Fibroblast of lung (primary cell): ENCODE data around the gene ZNF804B. TPM values are rescaled to one million over a fixed set of nuclear protein-coding genes. Genes with fewer than 3 reads are reported as not detected.

Experiments
- DNase-seq, 2 donors: peaks; one replicate each; pipeline versions ENCODE4 v3.0.0 to v3.0.0-alpha.2; 2010; ENCODE audit warnings: low read depth in 2 of 2
- H2AFZ ChIP-seq: 2 replicates; pipeline ENCODE4 v1.5.1; 2012; ENCODE audit warnings: low read length, control low read depth, inconsistent platforms
- H3K27ac ChIP-seq: 2 replicates; pipeline ENCODE4 v1.5.1; 2011; ENCODE audit warnings: low read length, control low read depth; ENCODE audit not compliant: insufficient read depth
- H3K27me3 ChIP-seq: 2 replicates; pipeline ENCODE4 v1.5.1; 2011; ENCODE audit warnings: mild to moderate bottlenecking, low read length; ENCODE audit not compliant: control insufficient read depth, insufficient read depth
- H3K36me3 ChIP-seq: 2 replicates; pipeline ENCODE4 v1.5.1; 2011; ENCODE audit warnings: low read length; ENCODE audit not compliant: control insufficient read depth, insufficient read depth
- H3K4me1 ChIP-seq: 2 replicates; pipeline ENCODE4 v1.5.1; 2011; ENCODE audit warnings: low read length; ENCODE audit not compliant: control insufficient read depth, insufficient read depth; ENCODE audit errors: extremely low read depth
- H3K4me2 ChIP-seq: 2 replicates; pipeline ENCODE4 v1.5.1; 2011; ENCODE audit warnings: low read length, control low read depth; ENCODE audit not compliant: insufficient read depth; ENCODE audit errors: extremely low read depth
- H3K4me3 ChIP-seq, 4 experiments: fragments of 200-600 bp in 1 of 4; sonication (generic) in 1 of 4; replicated peaks in 1 of 4; 2 replicates each; pipeline ENCODE4 v1.5.1; 2011 to 2016; ENCODE audit warnings: low read length in 4 of 4, low read depth in 3 of 4, mild to moderate bottlenecking in 3 of 4, control low read depth in 2 of 4, inconsistent platforms in 1 of 4, mixed read lengths in 1 of 4; ENCODE audit not compliant: insufficient read depth in 1 of 4; ENCODE audit errors: control extremely low read depth in 1 of 4
- H3K79me2 ChIP-seq: 2 replicates; pipeline ENCODE4 v1.5.1; 2012; ENCODE audit warnings: mild to moderate bottlenecking, low read length, inconsistent platforms; ENCODE audit not compliant: control insufficient read depth, insufficient read depth
- H3K9ac ChIP-seq: 2 replicates; pipeline ENCODE4 v1.5.1; 2011; ENCODE audit warnings: mild to moderate bottlenecking, low read length, control low read depth; ENCODE audit not compliant: insufficient read depth
- H3K9me3 ChIP-seq: 2 replicates; pipeline ENCODE4 v1.5.1; 2012; ENCODE audit warnings: low read depth, low read length; ENCODE audit not compliant: control insufficient read depth, insufficient read depth
- H4K20me1 ChIP-seq: 2 replicates; pipeline ENCODE4 v1.5.1; 2011; ENCODE audit warnings: low read length; ENCODE audit not compliant: control insufficient read depth, insufficient read depth; ENCODE audit errors: extremely low read depth
- EZH2 ChIP-seq: IDR thresholded peaks from 2 replicates; pipeline ENCODE4 v1.5.1; 2012; ENCODE audit warnings: low read length, control low read depth, mild to moderate bottlenecking; ENCODE audit errors: missing control alignments
- polyA plus RNA-seq, 2 donors: library from polyadenylated mRNA; depleted of rRNA in 1 of 2; stranded (reverse) in 1 of 2; unstranded in 1 of 2; fragments of >200 nt; gene quantifications; 2 replicates each; pipeline ENCODE4 v1.2.1, GENCODE V29; 2011 to 2012; ENCODE audit warnings: missing spikeins in 1 of 2
- total RNA-seq: library from RNA; depleted of rRNA; stranded (reverse); fragments of >200 nt; gene quantifications from 2 replicates; pipeline ENCODE4 v1.2.1, GENCODE V29; 2014
- TF ChIP-seq, protein P1 (sequence below), 2 donors: IDR thresholded peaks in 1 of 2; conservative IDR thresholded peaks in 1 of 2; 1 replicate in 1 of 2; 2 replicates in 1 of 2; pipeline ENCODE4 v1.5.1; 2011 to 2012; ENCODE audit warnings: low read length in 2 of 2, control low read depth in 1 of 2, inconsistent platforms in 1 of 2, low read depth in 1 of 2, mild to moderate bottlenecking in 1 of 2

ZNF804B gene
- total and polyA plus RNA-seq, 2 donors (not counting 1 experiment from before 2014, with no cell fraction given), result not detected

DNA sequence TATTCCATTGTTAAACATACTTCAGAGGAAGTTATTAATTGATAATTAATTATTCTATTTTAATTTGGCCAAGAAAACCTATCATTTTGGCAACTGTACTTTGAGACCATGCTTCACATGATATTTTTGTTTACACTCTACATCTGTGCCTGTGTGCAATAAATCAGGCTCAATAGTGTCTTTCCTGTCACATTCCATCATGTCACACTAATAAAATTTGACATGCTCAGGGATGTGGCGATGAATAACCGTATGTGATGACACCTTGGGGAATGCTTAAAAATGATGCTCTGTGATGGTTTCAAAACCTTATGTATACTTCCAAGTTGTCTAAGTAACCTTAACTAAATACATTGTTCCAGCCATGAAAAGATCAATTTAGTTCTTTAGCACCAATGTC is 400.6 kb downstream of the ZNF804B start:
- H3K27ac ChIP-seq, result no peak overlapping the region

DNA sequence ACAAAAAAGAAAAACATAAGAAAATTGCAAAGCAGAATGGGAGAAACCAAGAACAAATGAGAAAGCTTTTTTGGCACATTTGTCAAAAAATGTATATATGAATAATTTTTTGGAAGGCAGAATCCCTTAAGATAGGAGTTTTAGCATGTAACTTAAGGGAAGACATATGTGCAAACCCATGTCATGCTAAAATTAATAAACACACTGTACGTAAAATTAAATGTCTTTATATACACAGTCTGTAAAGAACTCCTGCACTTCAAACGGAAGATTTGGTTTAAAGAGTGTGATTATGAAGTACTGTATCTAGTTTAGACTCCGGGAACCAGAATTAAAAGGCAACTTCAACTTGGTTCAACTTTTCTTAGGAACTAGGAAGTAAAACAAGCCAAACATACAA is 405.9 kb downstream of the ZNF804B start:
- H2AFZ ChIP-seq, result no peak overlapping the region
- no peak overlapping the region for H3K9ac ChIP-seq
- no peaks in the 10 kb centered on the region for H3K27me3 ChIP-seq
- no peak overlapping the region for H3K4me3 ChIP-seq
- H3K9me3 ChIP-seq, result no peaks in the 10 kb centered on the region
- H3K4me2 ChIP-seq, result no peak overlapping the region
- H3K27ac ChIP-seq, result no peak overlapping the region
- no peak for DNase-seq
- H3K4me1 ChIP-seq, result no peaks in the 10 kb centered on the region
- H3K36me3 ChIP-seq, result no peaks in the 10 kb centered on the region
- no peaks in the 10 kb centered on the region for H3K79me2 ChIP-seq
- no peak for TF ChIP-seq EZH2
- no peaks in the 10 kb centered on the region for H4K20me1 ChIP-seq

More for the DNA sequence above, 400.6 kb downstream of the ZNF804B start:
- Histone ChIP-seq H3K4me3 (no peak overlapping the region), H2AFZ (no peak overlapping the region), H3K4me2 (no peak overlapping the region), H4K20me1 (no peaks in the 10 kb centered on the region), H3K9me3 (no peaks in the 10 kb centered on the region), H3K9ac (no peak overlapping the region), H3K27me3 (no peaks in the 10 kb centered on the region), H3K79me2 (no peaks in the 10 kb centered on the region), H3K36me3 (no peaks in the 10 kb centered on the region), H3K4me1 (no peaks in the 10 kb centered on the region)
- TF ChIP-seq, protein P1, sequence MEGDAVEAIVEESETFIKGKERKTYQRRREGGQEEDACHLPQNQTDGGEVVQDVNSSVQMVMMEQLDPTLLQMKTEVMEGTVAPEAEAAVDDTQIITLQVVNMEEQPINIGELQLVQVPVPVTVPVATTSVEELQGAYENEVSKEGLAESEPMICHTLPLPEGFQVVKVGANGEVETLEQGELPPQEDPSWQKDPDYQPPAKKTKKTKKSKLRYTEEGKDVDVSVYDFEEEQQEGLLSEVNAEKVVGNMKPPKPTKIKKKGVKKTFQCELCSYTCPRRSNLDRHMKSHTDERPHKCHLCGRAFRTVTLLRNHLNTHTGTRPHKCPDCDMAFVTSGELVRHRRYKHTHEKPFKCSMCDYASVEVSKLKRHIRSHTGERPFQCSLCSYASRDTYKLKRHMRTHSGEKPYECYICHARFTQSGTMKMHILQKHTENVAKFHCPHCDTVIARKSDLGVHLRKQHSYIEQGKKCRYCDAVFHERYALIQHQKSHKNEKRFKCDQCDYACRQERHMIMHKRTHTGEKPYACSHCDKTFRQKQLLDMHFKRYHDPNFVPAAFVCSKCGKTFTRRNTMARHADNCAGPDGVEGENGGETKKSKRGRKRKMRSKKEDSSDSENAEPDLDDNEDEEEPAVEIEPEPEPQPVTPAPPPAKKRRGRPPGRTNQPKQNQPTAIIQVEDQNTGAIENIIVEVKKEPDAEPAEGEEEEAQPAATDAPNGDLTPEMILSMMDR (conservative IDR thresholded peaks at IDR 0.05 in 1 of 2, IDR thresholded peaks at IDR 0.05 in 1 of 2; ENCODE audit: low read depth in 1 of 2, low read length in 2 of 2), result no peak
- TF ChIP-seq EZH2, result no peak
- no peak for DNase-seq

DNA sequence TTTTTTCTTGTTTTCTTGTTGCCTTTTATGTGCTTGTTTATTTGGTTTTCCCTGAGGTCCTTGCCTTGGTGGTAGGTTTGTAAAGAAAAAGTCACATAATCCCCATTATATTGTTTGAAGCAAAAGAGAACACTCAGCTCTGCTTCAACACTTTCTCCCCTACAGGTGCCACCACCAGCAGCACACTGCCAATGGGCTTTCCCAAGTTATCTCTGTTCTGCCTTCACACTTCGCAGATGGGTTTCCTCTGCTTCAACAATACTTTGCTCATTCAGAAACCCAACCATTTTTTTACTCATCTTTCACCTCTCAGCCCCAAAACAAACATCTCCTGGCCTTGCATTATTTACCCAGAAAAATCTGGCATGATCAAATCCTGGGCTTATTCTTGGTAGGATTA is 411.1 kb downstream of the ZNF804B start:
- H4K20me1 ChIP-seq, result no peaks in the 10 kb centered on the region
- H3K36me3 ChIP-seq, result no peaks in the 10 kb centered on the region
- no peak overlapping the region for H3K4me3 ChIP-seq
- no peak overlapping the region for H2AFZ ChIP-seq
- H3K27me3 ChIP-seq, result no peaks in the 10 kb centered on the region
- H3K27ac ChIP-seq, result no peak overlapping the region
- no peak overlapping the region for H3K9ac ChIP-seq
- no peaks in the 10 kb centered on the region for H3K4me1 ChIP-seq
- no peaks in the 10 kb centered on the region for H3K79me2 ChIP-seq
- no peaks in the 10 kb centered on the region for H3K9me3 ChIP-seq
- no peak overlapping the region for H3K4me2 ChIP-seq
- no peak for TF ChIP-seq EZH2
- TF ChIP-seq, protein P1 (conservative IDR thresholded peaks at IDR 0.05 in 1 of 2, IDR thresholded peaks at IDR 0.05 in 1 of 2; ENCODE audit: low read depth in 1 of 2, low read length in 2 of 2), result no peak
- DNase-seq, result no peak
